ENCODE results near the gene HOXA7.

HOXA7 gene

DNA sequence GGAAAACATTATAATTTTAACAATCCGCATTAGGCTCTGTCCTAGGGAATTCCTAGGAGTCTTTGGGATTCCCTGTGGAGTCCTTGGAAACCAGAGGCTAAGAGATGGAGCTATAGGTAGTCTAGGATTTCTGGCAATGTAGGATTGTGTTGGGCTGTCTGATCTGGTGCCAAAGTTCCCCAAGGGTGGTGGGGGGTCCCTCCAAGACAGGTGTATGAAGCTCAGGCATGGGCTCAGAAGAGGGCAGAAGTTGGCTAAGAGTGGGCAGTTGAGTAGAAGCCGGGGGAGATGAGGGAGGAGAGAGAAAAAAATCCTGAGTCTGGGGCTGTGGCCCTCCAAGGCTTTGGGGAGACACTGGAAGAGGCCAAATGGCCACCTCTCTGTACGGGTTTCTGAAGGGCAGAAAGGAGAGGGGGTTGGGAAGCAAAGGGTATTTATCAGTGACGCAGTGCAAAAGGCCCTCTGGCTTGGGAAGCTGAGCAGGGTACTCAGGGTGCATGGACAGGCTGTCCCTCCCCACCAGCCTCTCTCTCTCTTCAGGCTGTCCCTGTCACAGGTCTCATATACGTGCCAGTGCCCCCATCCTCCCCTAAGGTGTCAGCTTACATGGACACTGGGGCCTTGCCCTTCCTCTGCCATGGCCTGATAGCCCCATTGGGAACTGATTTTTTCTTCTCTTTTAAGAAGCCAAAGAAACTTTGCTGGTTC is 9.8 kb downstream of the HOXA7 start:
- Histone ChIP-seq H3K9me2 (replicated peaks; ENCODE audit: control insufficient read depth, low read length) (no peaks in the 10 kb centered on the region), H3K27me3 (ENCODE audit: control insufficient read depth, low read length) (peaks cover 45% of the 10 kb centered on the region), H4K20me1 (ENCODE audit: control insufficient read depth, insufficient read depth, low read depth, low read length) (no peaks in the 10 kb centered on the region), H3K4me1 (ENCODE audit: control insufficient read depth, low read length) (peaks cover 43% of the 10 kb centered on the region), H3K79me2 (ENCODE audit: control insufficient read depth, low read length) (no peaks in the 10 kb centered on the region), H3K9me3 (ENCODE audit: control insufficient read depth, insufficient read depth, low read length) (no peaks in the 10 kb centered on the region), H3K27ac (ENCODE audit: low read depth, low read length) (no peak overlapping the region), H3K4me2 (ENCODE audit: low read length) (no peak overlapping the region), H3F3A (ENCODE audit: control insufficient read depth, insufficient read depth) (no peaks in the 10 kb centered on the region), H3K36me3 (ENCODE audit: control insufficient read depth, low read length) (no peaks in the 10 kb centered on the region), H3K4me3 (ENCODE audit: low read length) (no peak overlapping the region)
- TF ChIP-seq EZH2phosphoT487 (IDR thresholded peaks at IDR 0.05; ENCODE audit: borderline replicate concordance, low read length) (no peak), CTCF (IDR thresholded peaks at IDR 0.05; ENCODE audit: low read depth, low read length, poor library complexity, severe bottlenecking) (no peak)

GRCh38 chr7:27145914-27146412 is 10.5 kb downstream of the HOXA7 start:
- Histone ChIP-seq H3K4me2 (ENCODE audit: low read length) (no peak overlapping the region), H3K27ac (ENCODE audit: low read depth, low read length) (no peak overlapping the region)

GRCh38 chr7:27145165-27145913 is 11.1 kb downstream of the HOXA7 start:
- Histone ChIP-seq H3K79me2 (ENCODE audit: control insufficient read depth, low read length) (no peaks in the 10 kb centered on the region), H3K9me3 (ENCODE audit: control insufficient read depth, insufficient read depth, low read length) (no peaks in the 10 kb centered on the region), H3K27me3 (ENCODE audit: control insufficient read depth, low read length) (peaks cover 38% of the 10 kb centered on the region), H3K36me3 (ENCODE audit: control insufficient read depth, low read length) (no peaks in the 10 kb centered on the region), H3K4me3 (ENCODE audit: low read length) (no peak overlapping the region), H3K9me2 (replicated peaks; ENCODE audit: control insufficient read depth, low read length) (no peaks in the 10 kb centered on the region), H3K4me2 (ENCODE audit: low read length) (no peak overlapping the region; the same call in 1 of the 2 replicates), H3F3A (ENCODE audit: control insufficient read depth, insufficient read depth) (no peaks in the 10 kb centered on the region), H3K4me1 (ENCODE audit: control insufficient read depth, low read length) (peaks cover 32% of the 10 kb centered on the region), H4K20me1 (ENCODE audit: control insufficient read depth, insufficient read depth, low read depth, low read length) (no peaks in the 10 kb centered on the region), H3K27ac (ENCODE audit: low read depth, low read length) (no peak overlapping the region)
- TF ChIP-seq EZH2phosphoT487 (IDR thresholded peaks at IDR 0.05; ENCODE audit: borderline replicate concordance, low read length) (no peak), CTCF (IDR thresholded peaks at IDR 0.05; ENCODE audit: low read depth, low read length, poor library complexity, severe bottlenecking) (no peak)

More at GRCh38 chr7:27145914-27146412, 10.5 kb downstream of the HOXA7 start:
- Histone ChIP-seq H3K36me3 (ENCODE audit: control insufficient read depth, low read length) (no peaks in the 10 kb centered on the region), H3K79me2 (ENCODE audit: control insufficient read depth, low read length) (no peaks in the 10 kb centered on the region), H3K27me3 (ENCODE audit: control insufficient read depth, low read length) (peaks cover 38% of the 10 kb centered on the region), H4K20me1 (ENCODE audit: control insufficient read depth, insufficient read depth, low read depth, low read length) (no peaks in the 10 kb centered on the region), H3K4me1 (ENCODE audit: control insufficient read depth, low read length) (peaks cover 36% of the 10 kb centered on the region), H3K9me2 (replicated peaks; ENCODE audit: control insufficient read depth, low read length) (no peaks in the 10 kb centered on the region), H3K4me3 (ENCODE audit: low read length) (no peak overlapping the region), H3F3A (ENCODE audit: control insufficient read depth, insufficient read depth) (no peaks in the 10 kb centered on the region), H3K9me3 (ENCODE audit: control insufficient read depth, insufficient read depth, low read length) (no peaks in the 10 kb centered on the region)
- TF ChIP-seq CTCF (IDR thresholded peaks at IDR 0.05; ENCODE audit: low read depth, low read length, poor library complexity, severe bottlenecking): no peak
- no peak for TF ChIP-seq EZH2phosphoT487 (IDR thresholded peaks at IDR 0.05; ENCODE audit: borderline replicate concordance, low read length)
